GM19452 (cell line): ENCODE measurements around the gene HTR1B.

Experiments used
- ATAC-seq: cut with Tn5 transposase; IDR thresholded peaks from one replicate; pipeline ENCODE4 v1.9.1; 2021; ENCODE audit not compliant: unreplicated experiment

The HTR1B gene

GRCh38 chr6:77463308-77463860 lies at the start of gene HTR1B:
TSS of gene HTR1B (minus strand) at chr6:77463491. CDS start at chr6:77463403, 88 bp downstream.
- ATAC-seq = no peak

GRCh38 chr6:77512554-77512953 lies 49.3 kb upstream of the HTR1B start:
- no peak for ATAC-seq

- ATAC-seq = no peak
Measured at GRCh38 chr6:77511860-77512259, 48.6 kb upstream of the HTR1B start.

GRCh38 chr6:77502981-77503380 lies 39.7 kb upstream of the HTR1B start:
- no peak for ATAC-seq

GRCh38 chr6:77492530-77492929 lies 29.2 kb upstream of the HTR1B start:
- no peak for ATAC-seq

GRCh38 chr6:77487808-77488425 lies 24.6 kb upstream of the HTR1B start:
- ATAC-seq = no peak

GRCh38 chr6:77482981-77483380 lies 19.7 kb upstream of the HTR1B start:
- no peak for ATAC-seq

- ATAC-seq = no peak
Measured at GRCh38 chr6:77474973-77475372, 11.7 kb upstream of the HTR1B start.

- ATAC-seq = no peak
Measured at GRCh38 chr6:77474286-77474956, 11.1 kb upstream of the HTR1B start.

- ATAC-seq = no peak
Measured at GRCh38 chr6:77470983-77471382, 7.7 kb upstream of the HTR1B start.

- ATAC-seq = no peak
Measured at GRCh38 chr6:77468939-77469338, 5.6 kb upstream of the HTR1B start.

GRCh38 chr6:77466451-77467437 lies 3.5 kb upstream of the HTR1B start:
- peak; percentile 75 for ATAC-seq

- peak; percentile 80 for ATAC-seq
Measured at GRCh38 chr6:77466055-77466450, 2.8 kb upstream of the HTR1B start.

- no peak for ATAC-seq
Measured at GRCh38 chr6:77464495-77464867, 1.2 kb upstream of the HTR1B start.

GRCh38 chr6:77463861-77464494 lies 687 bp upstream of the HTR1B start:
- no peak for ATAC-seq

GRCh38 chr6:77462359-77463307 lies 658 bp downstream of the HTR1B start:
- ATAC-seq = no peak

- no peak for ATAC-seq
Measured at GRCh38 chr6:77461796-77462195, 1.5 kb downstream of the HTR1B start.

GRCh38 chr6:77458421-77458820 lies 4.9 kb downstream of the HTR1B start:
- no peak for ATAC-seq

- ATAC-seq = no peak
Measured at GRCh38 chr6:77457720-77458349, 5.5 kb downstream of the HTR1B start.
